SK-N-SH (cell line): ENCODE results near the gene DRD2. TPM values are rescaled to one million over a fixed set of nuclear protein-coding genes. Genes with fewer than 3 reads are reported as not detected.

ENCODE experiments used
- CTCF ChIA-PET: fragments of 300-600, 350-600 bp; formaldehyde crosslinking; extraction: SDS; loops from one replicate; lab custom pipeline; 2021; lab: Yijun Ruan, JAX
- POLR2A ChIA-PET: fragments of 350-600 bp; sonication (Branson Sonifier 250); formaldehyde crosslinking; extraction: SDS; loops from one replicate; lab custom pipeline; 2020; ENCODE audit warnings: antibody characterized with exemption, inconsistent platforms; lab: Yijun Ruan, JAX
- DNase-seq: peaks from one replicate; pipeline ENCODE4 v3.0.0; 2012
- H2AFZ ChIP-seq: fragments of 200-600 bp; sonication (generic); 2 replicates; pipeline ENCODE4 v1.8.1; 2016; ENCODE audit warnings: antibody characterized with exemption, mild to moderate bottlenecking, low read depth
- H3F3A ChIP-seq: fragments of 200-600 bp; sonication (generic); replicated peaks from 2 replicates; pipeline ENCODE3; 2016; ENCODE audit warnings: antibody characterized with exemption, mild to moderate bottlenecking; ENCODE audit not compliant: insufficient read depth
- H3K27ac ChIP-seq, 2 experiments: fragments of 200-500 bp in 1 of 2; fragments of 200-600 bp in 1 of 2; sonication (Bioruptor generic) in 1 of 2; sonication (generic), shearing (Covaris generic) in 1 of 2; 2 replicates each; pipeline versions ENCODE4 v1.5.1 to v1.6.1; 2014 to 2016; ENCODE audit warnings: low read depth in 2 of 2, inconsistent platforms in 1 of 2, low read length in 1 of 2, mild to moderate bottlenecking in 1 of 2, mixed read lengths in 1 of 2
- H3K27me3 ChIP-seq: fragments of 200-600 bp; sonication (generic), shearing (Covaris generic); 2 replicates; pipeline ENCODE4 v1.6.1; 2016; ENCODE audit warnings: mixed run types; ENCODE audit not compliant: insufficient read depth
- H3K36me3 ChIP-seq, 2 experiments: fragments of 200-500 bp in 1 of 2; fragments of 200-600 bp in 1 of 2; sonication (Bioruptor generic) in 1 of 2; sonication (generic) in 1 of 2; replicated peaks in 1 of 2; 2 replicates each; pipeline versions ENCODE3 to v1.5.1; 2014 to 2016; ENCODE audit warnings: low read length in 1 of 2, mild to moderate bottlenecking in 1 of 2; ENCODE audit not compliant: insufficient read depth in 2 of 2, control insufficient read depth in 1 of 2
- H3K4me1 ChIP-seq, 2 experiments: fragments of 200-500 bp in 1 of 2; fragments of 200-600 bp in 1 of 2; sonication (Bioruptor generic) in 1 of 2; sonication (generic), shearing (Covaris generic) in 1 of 2; 2 replicates each; pipeline versions ENCODE4 v1.5.1 to v1.6.1; 2014 to 2016; ENCODE audit warnings: low read depth in 1 of 2, low read length in 1 of 2, mixed run types in 1 of 2; ENCODE audit not compliant: insufficient read depth in 2 of 2, control insufficient read depth in 1 of 2
- H3K4me2 ChIP-seq: fragments of 200-600 bp; sonication (generic), shearing (Covaris generic); 2 replicates; pipeline ENCODE4 v1.6.1; 2017; ENCODE audit warnings: mixed run types
- H3K4me3 ChIP-seq, 2 experiments: fragments of 200-500 bp in 1 of 2; fragments of 200-600 bp in 1 of 2; sonication (Bioruptor generic) in 1 of 2; sonication (generic), shearing (Covaris generic) in 1 of 2; 2 replicates each; pipeline versions ENCODE4 v1.5.1 to v1.8.1; 2014 to 2016; ENCODE audit warnings: low read depth in 2 of 2, inconsistent platforms in 1 of 2, low read length in 1 of 2, mild to moderate bottlenecking in 1 of 2, mixed read lengths in 1 of 2, moderate library complexity in 1 of 2
- H3K79me2 ChIP-seq: fragments of 200-600 bp; sonication (generic); 2 replicates; pipeline ENCODE4 v1.8.1; 2017; ENCODE audit warnings: mild to moderate bottlenecking; ENCODE audit not compliant: insufficient read depth
- H3K9ac ChIP-seq: fragments of 200-600 bp; sonication (generic); 2 replicates; pipeline ENCODE4 v1.6.1; 2017; ENCODE audit warnings: mixed run types
- H3K9me2 ChIP-seq: fragments of 200-600 bp; sonication (generic); 2 replicates; pipeline ENCODE4 v1.6.1; 2017; ENCODE audit warnings: mixed run types
- H3K9me3 ChIP-seq: fragments of 200-600 bp; sonication (generic); 2 replicates; pipeline ENCODE4 v1.6.1; 2017; ENCODE audit warnings: mixed run types, mild to moderate bottlenecking, moderate library complexity
- H4K20me1 ChIP-seq: fragments of 200-600 bp; sonication (generic); 2 replicates; pipeline ENCODE4 v1.6.1; 2017; ENCODE audit warnings: mild to moderate bottlenecking, mixed run types; ENCODE audit not compliant: insufficient read depth
- CHD2 ChIP-seq: fragments of 150-350 bp; IDR thresholded peaks from 2 replicates; pipeline ENCODE4 v1.6.1; 2018; ENCODE audit warnings: low read length; ENCODE audit not compliant: partially characterized antibody
- ELF1 ChIP-seq: IDR thresholded peaks from 2 replicates; pipeline ENCODE4 v1.4.0; 2012
- EP300 ChIP-seq, 2 experiments: IDR thresholded peaks; 2 replicates each; pipeline versions ENCODE4 v1.4.0 to v1.6.1; 2012; ENCODE audit warnings: borderline replicate concordance in 1 of 2, low read depth in 1 of 2, low read length in 1 of 2
- EZH2phosphoT487 ChIP-seq: fragments of 200-600 bp; sonication (generic); IDR thresholded peaks from 2 replicates; pipeline ENCODE4 v1.6.1; 2017; ENCODE audit warnings: low read depth, mixed run types, mild to moderate bottlenecking, antibody characterized with exemption, moderate library complexity, borderline replicate concordance
- FOXJ3 ChIP-seq: sonication (generic); formaldehyde crosslinking; IDR thresholded peaks from 2 replicates; pipeline ENCODE4 v1.5.1; 2020; ENCODE audit warnings: mild to moderate bottlenecking, missing genetic modification reagents
- GABPA ChIP-seq: IDR thresholded peaks from 2 replicates; pipeline ENCODE4 v1.4.0; 2012; ENCODE audit warnings: low read depth, mild to moderate bottlenecking
- GATA2 ChIP-seq: sonication (generic); formaldehyde crosslinking; IDR thresholded peaks from 2 replicates; pipeline ENCODE4 v1.5.0; 2020; ENCODE audit warnings: mild to moderate bottlenecking, missing genetic modification reagents
- MXI1 ChIP-seq: IDR thresholded peaks from 2 replicates; pipeline ENCODE4 v1.6.1; 2012; ENCODE audit warnings: mild to moderate bottlenecking, low read depth, low read length, improper control_type of control experiment
- POLR2AphosphoS5 ChIP-seq: IDR thresholded peaks from 2 replicates; pipeline ENCODE4 v1.6.1; 2012; ENCODE audit warnings: low read depth, low read length
- RCOR1 ChIP-seq: fragments of 150-350 bp; IDR thresholded peaks from 2 replicates; pipeline ENCODE4 v1.6.1; 2017; ENCODE audit warnings: antibody characterized with exemption, low read length
- REST ChIP-seq: IDR thresholded peaks from 2 replicates; pipeline ENCODE4 v1.6.1; 2012; ENCODE audit warnings: mild to moderate bottlenecking, low read depth, low read length, moderate library complexity
- SIN3A ChIP-seq: IDR thresholded peaks from 2 replicates; pipeline ENCODE4 v1.6.1; 2012; ENCODE audit warnings: low read depth, mild to moderate bottlenecking, low read length, moderate library complexity, borderline replicate concordance
- SMC3 ChIP-seq: IDR thresholded peaks from 2 replicates; pipeline ENCODE4 v1.6.1; 2012; ENCODE audit warnings: low read depth, low read length, improper control_type of control experiment
- TAF1 ChIP-seq: IDR thresholded peaks from 2 replicates; pipeline ENCODE4 v1.6.1; 2012; ENCODE audit warnings: low read depth, mild to moderate bottlenecking, low read length, moderate library complexity, borderline replicate concordance
- TCF12 ChIP-seq: IDR thresholded peaks from 2 replicates; pipeline ENCODE4 v1.4.0; 2012
- USF1 ChIP-seq: IDR thresholded peaks from 2 replicates; pipeline ENCODE4 v1.4.0; 2012; ENCODE audit warnings: low read depth, borderline replicate concordance
- USF2 ChIP-seq: fragments of 150-350 bp; IDR thresholded peaks from 2 replicates; pipeline ENCODE4 v1.6.1; 2017; ENCODE audit warnings: antibody characterized with exemption, low read length, low read depth, borderline replicate concordance
- ZBTB33 ChIP-seq: IDR thresholded peaks from 2 replicates; pipeline ENCODE4 v1.4.0; 2012; ENCODE audit warnings: low read depth, borderline replicate concordance
- WGBS: methylation state at CpG from one replicate; pipeline ENCODE4 v1.1.6; 2017; ENCODE audit warnings: low lambda C conversion rate; 5-methylcytosine and 5-hydroxymethylcytosine counted together
- polyA plus RNA-seq, 3 experiments: library from polyadenylated mRNA; depleted of rRNA; stranded (reverse); fragments of >200 nt; gene quantifications; 2 replicates each; pipeline ENCODE4 v1.2.3, GENCODE V29; 2012

Gene DRD2
- polyA plus RNA-seq, 1 of the 3 experiments (the other 2 are of a cell fraction): 0.10 TPM

GRCh38 chr11:113407163-113407562 lies 68.0 kb downstream of the DRD2 start:
- no peaks in the 10 kb centered on the region for H3K36me3 ChIP-seq
- no peaks in the 10 kb centered on the region for H4K20me1 ChIP-seq
- H3F3A ChIP-seq: no peaks in the 10 kb centered on the region
- no peaks in the 10 kb centered on the region for H3K9me3 ChIP-seq
- H3K4me3 ChIP-seq: no peak overlapping the region
- ChIA-PET CTCF (interaction anchor here (1.5 kb wide), 1 partner anchor 125 kb away, joined by 3 read pairs; no protein-coding TSS in a partner anchor), POLR2A (no interaction called here)
- no peak overlapping the region for H3K4me2 ChIP-seq
- no peak for TF ChIP-seq ZBTB33
- no peak overlapping the region for H3K9ac ChIP-seq
- H3K9me2 ChIP-seq: no peaks in the 10 kb centered on the region
- no peak overlapping the region for H3K27ac ChIP-seq
- no peak for DNase-seq
- 10% methylated on average over 2 of the region's 3 CpGs for WGBS
- no peaks in the 10 kb centered on the region for H3K27me3 ChIP-seq
- H3K4me1 ChIP-seq: peaks cover 0 to 15% of the 10 kb centered on the region in 2 experiments; a peak in 1 of 4 replicates
- no peaks in the 10 kb centered on the region for H3K79me2 ChIP-seq
- H2AFZ ChIP-seq: no peak overlapping the region

GRCh38 chr11:113405724-113406478 lies 69.3 kb downstream of the DRD2 start:
- Histone ChIP-seq H2AFZ (no peak overlapping the region), H3K27ac (no peak overlapping the region), H4K20me1 (no peaks in the 10 kb centered on the region), H3K27me3 (no peaks in the 10 kb centered on the region), H3F3A (no peaks in the 10 kb centered on the region), H3K9ac (no peak overlapping the region), H3K9me3 (no peaks in the 10 kb centered on the region), H3K79me2 (no peaks in the 10 kb centered on the region), H3K4me1 (peaks cover 0 to 25% of the 10 kb centered on the region in 2 experiments; a peak in 1 of 4 replicates), H3K36me3 (no peaks in the 10 kb centered on the region), H3K9me2 (no peaks in the 10 kb centered on the region), H3K4me2 (no peak overlapping the region), H3K4me3 (no peak overlapping the region)
- TF ChIP-seq EP300 (IDR thresholded peaks at IDR 0.05; ENCODE audit: borderline replicate concordance in 1 of 2, low read depth in 1 of 2, low read length in 1 of 2): no peak
- TF ChIP-seq GABPA: no peak
- no peak for TF ChIP-seq RCOR1
- no peak for TF ChIP-seq USF1
- TF ChIP-seq REST: no peak
- TF ChIP-seq EZH2phosphoT487: no peak
- TF ChIP-seq CHD2: no peak
- TF ChIP-seq FOXJ3 (CRISPR knock-in tag): no peak
- TF ChIP-seq MXI1: no peak
- TF ChIP-seq ELF1: no peak
- TF ChIP-seq SIN3A: no peak
- TF ChIP-seq POLR2AphosphoS5: no peak
- no peak for TF ChIP-seq SMC3
- TF ChIP-seq GATA2 (CRISPR knock-in tag): no peak
- TF ChIP-seq TCF12: no peak
- no peak for TF ChIP-seq TAF1
- TF ChIP-seq USF2: no peak
- ChIA-PET POLR2A (no interaction called here), CTCF (no interaction called here)
- WGBS: 48% methylated on average over 5 of the region's 7 CpGs
- no peak for DNase-seq
